Stimulated activated CD4-positive, alpha-beta T cell treated with anti-CD3 and anti-CD28 coated beads, Interleukin-1b, Interleukin-23, amount 100 ng/mL, for 24 hours (primary cell): Measurements from ENCODE around the gene ACSF3.

Experiments
- DNase-seq, 4 experiments: peaks; one replicate each; pipeline ENCODE4 v3.0.0-alpha.2; 2020; ENCODE audit warnings: low read depth in 4 of 4, low spot score in 1 of 4

The ACSF3 gene

GRCh38 chr16:89123001-89123830 is 29.6 kb downstream of the ACSF3 start:
- DNase-seq, result no peak

GRCh38 chr16:89123831-89124100 is 30.1 kb downstream of the ACSF3 start:
- DNase-seq, result no peak

- no peak for DNase-seq
Measured at GRCh38 chr16:89129378-89129777, 35.7 kb downstream of the ACSF3 start.

GRCh38 chr16:89130448-89130847 is 36.8 kb downstream of the ACSF3 start:
- no peak for DNase-seq

- DNase-seq, result no peak
Measured at GRCh38 chr16:89131783-89132182, 38.1 kb downstream of the ACSF3 start.

- no peak for DNase-seq
Measured at GRCh38 chr16:89132194-89133005, 38.7 kb downstream of the ACSF3 start.

- DNase-seq, result no peak
Measured at GRCh38 chr16:89133457-89134127, 39.9 kb downstream of the ACSF3 start.

GRCh38 chr16:89134269-89134668 is 40.6 kb downstream of the ACSF3 start:
- no peak for DNase-seq

- no peak for DNase-seq
Measured at GRCh38 chr16:89135166-89135565, 41.5 kb downstream of the ACSF3 start.

- no peak for DNase-seq
Measured at GRCh38 chr16:89135971-89136765, 42.5 kb downstream of the ACSF3 start.

GRCh38 chr16:89136931-89137330 is 43.3 kb downstream of the ACSF3 start:
- DNase-seq, result no peak

GRCh38 chr16:89137666-89138512 is 44.2 kb downstream of the ACSF3 start:
- DNase-seq, result no peak

GRCh38 chr16:89138513-89138795 is 44.8 kb downstream of the ACSF3 start:
- no peak for DNase-seq

GRCh38 chr16:89138843-89139520 is 45.3 kb downstream of the ACSF3 start:
- DNase-seq, result no peak

- DNase-seq, result no peak
Measured at GRCh38 chr16:89139907-89140361, 46.3 kb downstream of the ACSF3 start.

GRCh38 chr16:89140401-89140800 is 46.7 kb downstream of the ACSF3 start:
- no peak for DNase-seq

GRCh38 chr16:89140981-89141883 is 47.6 kb downstream of the ACSF3 start:
- no peak for DNase-seq

GRCh38 chr16:89141884-89142267 is 48.2 kb downstream of the ACSF3 start:
- DNase-seq, result no peak
